ENCODE measurements around the gene WWC1. TPM values are rescaled to one million over a fixed set of nuclear protein-coding genes. Genes with fewer than 3 reads are reported as not detected.

WWC1 gene
- total RNA-seq, 1 experiment from 2014 or later, result 29.4 TPM

GRCh38 chr5:168314735-168315411, 23.4 kb downstream of the WWC1 start:
- Histone ChIP-seq H3K27ac (ENCODE audit: low read length) (peak overlapping the region; percentile 29; the same call in 1 of the 2 replicates), H3K36me3 (ENCODE audit: control insufficient read depth, insufficient read depth, low read length) (no peaks in the 10 kb centered on the region), H3K4me3 (ENCODE audit: low read depth in 2 of 2, low read length in 2 of 2) (no peak overlapping the region), H3K9me3 (ENCODE audit: control insufficient read depth, insufficient read depth, low read depth, low read length) (no peaks in the 10 kb centered on the region), H3K27me3 (ENCODE audit: control insufficient read depth, insufficient read depth, low read length) (no peaks in the 10 kb centered on the region), H3K4me1 (ENCODE audit: control insufficient read depth, insufficient read depth, low read length) (peaks cover 28% of the 10 kb centered on the region)
- ATAC-seq (peak; percentile 69), DNase-seq (ENCODE audit: low read depth, low spot score) (peak; percentile 47)
- in situ Hi-C loops (cut with HindIII; ENCODE audit: low pct_unique_long_range_greater_than_20kb, low sequenced_read_pairs) (no loop called here), intact Hi-C loops (cut with micrococcal nuclease; ENCODE audit: unreplicated experiment) (no loop called here)
- TF ChIP-seq TCF7L2 (IDR thresholded peaks at IDR 0.05; ENCODE audit: low read depth, low read length) (0 out of 2 replicates have a peak, but pooled peaks have one; percentile 10), REST (IDR thresholded peaks at IDR 0.05; ENCODE audit: insufficient read depth in 1 of 2, low read depth in 2 of 2, low read length in 1 of 2) (0 out of 4 replicates have a peak, but pooled peaks of 1 of the 2 experiments have one; percentile 49), CTCF (IDR thresholded peaks at IDR 0.05) (no peak)
- BruUV-seq (replicated peaks), result no TSS peak
- POLR2A ChIA-PET, result interaction anchor here (0.6 to 0.7 kb wide), 3 partner anchors 33 to 995 kb away, joined by 5 to 8 read pairs (median 8); no protein-coding TSS in a partner anchor
- CTCF ChIA-PET, result no interaction called here

GRCh38 chr5:168315416-168316138, 24.1 kb downstream of the WWC1 start:
- CTCF ChIA-PET, result no interaction called here
- intact Hi-C loops (cut with micrococcal nuclease; ENCODE audit: unreplicated experiment), result no loop called here
- BruUV-seq (replicated peaks), result no TSS peak

More at GRCh38 chr5:168315416-168316138, 24.1 kb downstream of the WWC1 start:
- Histone ChIP-seq H3K36me3 (ENCODE audit: control insufficient read depth, insufficient read depth, low read length) (no peaks in the 10 kb centered on the region), H3K4me3 (ENCODE audit: low read depth in 2 of 2, low read length in 2 of 2) (no peak overlapping the region), H3K27ac (ENCODE audit: low read length) (peak overlapping the region; percentile 29; the same call in 1 of the 2 replicates), H3K9me3 (ENCODE audit: control insufficient read depth, insufficient read depth, low read depth, low read length) (no peaks in the 10 kb centered on the region), H3K27me3 (ENCODE audit: control insufficient read depth, insufficient read depth, low read length) (no peaks in the 10 kb centered on the region), H3K4me1 (ENCODE audit: control insufficient read depth, insufficient read depth, low read length) (peaks cover 28% of the 10 kb centered on the region)
- POLR2A ChIA-PET, result interaction anchor here (0.6 to 0.7 kb wide), 3 partner anchors 32 to 994 kb away, joined by 5 to 8 read pairs (median 8); no protein-coding TSS in a partner anchor
- DNase-seq (ENCODE audit: low read depth, low spot score) (no peak), ATAC-seq (0 out of 2 replicates have a peak, but pooled peaks have one; percentile 16)
- no peak for TF ChIP-seq TCF7L2 (IDR thresholded peaks at IDR 0.05; ENCODE audit: low read depth, low read length)
- no peak for TF ChIP-seq CTCF (IDR thresholded peaks at IDR 0.05)
- TF ChIP-seq REST (IDR thresholded peaks at IDR 0.05; ENCODE audit: insufficient read depth in 1 of 2, low read depth in 2 of 2, low read length in 1 of 2), result no peak
- no peak for TF ChIP-seq POLR2AphosphoS5 (IDR thresholded peaks at IDR 0.05; ENCODE audit: low read depth, low read length)
- no peak for TF ChIP-seq SIN3A (IDR thresholded peaks at IDR 0.05; ENCODE audit: borderline replicate concordance, insufficient read depth, low read depth, low read length)
- in situ Hi-C loops (cut with HindIII; ENCODE audit: low pct_unique_long_range_greater_than_20kb, low sequenced_read_pairs), result no loop called here

Data from Panc1 (cell line).